ENCODE results near the gene ULBP1.

GRCh38 chr6:149915970-149916865 is 47.5 kb upstream of the ULBP1 start:
- TF ChIP-seq CTCF (IDR thresholded peaks at IDR 0.05) (no peak), POLR2A (IDR thresholded peaks at IDR 0.05) (no peak)

Data from testis (tissue), 2 donors.